SK-N-SH (cell line): ENCODE results near the gene SRMS. TPM values are rescaled to one million over a fixed set of nuclear protein-coding genes. Genes with fewer than 3 reads are reported as not detected.
"Not testable (repeated sequence)": the region's sequence is repeated elsewhere in the genome, so short reads cannot be mapped to it uniquely, and the experiment has no call there.

ENCODE experiments used
- CTCF ChIA-PET: fragments of 300-600, 350-600 bp; formaldehyde crosslinking; extraction: SDS; loops from one replicate; lab custom pipeline; 2021; lab: Yijun Ruan, JAX
- POLR2A ChIA-PET: fragments of 350-600 bp; sonication (Branson Sonifier 250); formaldehyde crosslinking; extraction: SDS; loops from one replicate; lab custom pipeline; 2020; ENCODE audit warnings: antibody characterized with exemption, inconsistent platforms; lab: Yijun Ruan, JAX
- DNase-seq: peaks from one replicate; pipeline ENCODE4 v3.0.0; 2012
- H2AFZ ChIP-seq: fragments of 200-600 bp; sonication (generic); 2 replicates; pipeline ENCODE4 v1.8.1; 2016; ENCODE audit warnings: antibody characterized with exemption, mild to moderate bottlenecking, low read depth
- H3F3A ChIP-seq: fragments of 200-600 bp; sonication (generic); replicated peaks from 2 replicates; pipeline ENCODE3; 2016; ENCODE audit warnings: antibody characterized with exemption, mild to moderate bottlenecking; ENCODE audit not compliant: insufficient read depth
- H3K27ac ChIP-seq, 2 experiments: fragments of 200-500 bp in 1 of 2; fragments of 200-600 bp in 1 of 2; sonication (Bioruptor generic) in 1 of 2; sonication (generic), shearing (Covaris generic) in 1 of 2; 2 replicates each; pipeline versions ENCODE4 v1.5.1 to v1.6.1; 2014 to 2016; ENCODE audit warnings: low read depth in 2 of 2, inconsistent platforms in 1 of 2, low read length in 1 of 2, mild to moderate bottlenecking in 1 of 2, mixed read lengths in 1 of 2
- H3K27me3 ChIP-seq: fragments of 200-600 bp; sonication (generic), shearing (Covaris generic); 2 replicates; pipeline ENCODE4 v1.6.1; 2016; ENCODE audit warnings: mixed run types; ENCODE audit not compliant: insufficient read depth
- H3K36me3 ChIP-seq, 2 experiments: fragments of 200-500 bp in 1 of 2; fragments of 200-600 bp in 1 of 2; sonication (Bioruptor generic) in 1 of 2; sonication (generic) in 1 of 2; replicated peaks in 1 of 2; 2 replicates each; pipeline versions ENCODE3 to v1.5.1; 2014 to 2016; ENCODE audit warnings: low read length in 1 of 2, mild to moderate bottlenecking in 1 of 2; ENCODE audit not compliant: insufficient read depth in 2 of 2, control insufficient read depth in 1 of 2
- H3K4me1 ChIP-seq, 2 experiments: fragments of 200-500 bp in 1 of 2; fragments of 200-600 bp in 1 of 2; sonication (Bioruptor generic) in 1 of 2; sonication (generic), shearing (Covaris generic) in 1 of 2; 2 replicates each; pipeline versions ENCODE4 v1.5.1 to v1.6.1; 2014 to 2016; ENCODE audit warnings: low read depth in 1 of 2, low read length in 1 of 2, mixed run types in 1 of 2; ENCODE audit not compliant: insufficient read depth in 2 of 2, control insufficient read depth in 1 of 2
- H3K4me2 ChIP-seq: fragments of 200-600 bp; sonication (generic), shearing (Covaris generic); 2 replicates; pipeline ENCODE4 v1.6.1; 2017; ENCODE audit warnings: mixed run types
- H3K4me3 ChIP-seq, 2 experiments: fragments of 200-500 bp in 1 of 2; fragments of 200-600 bp in 1 of 2; sonication (Bioruptor generic) in 1 of 2; sonication (generic), shearing (Covaris generic) in 1 of 2; 2 replicates each; pipeline versions ENCODE4 v1.5.1 to v1.8.1; 2014 to 2016; ENCODE audit warnings: low read depth in 2 of 2, inconsistent platforms in 1 of 2, low read length in 1 of 2, mild to moderate bottlenecking in 1 of 2, mixed read lengths in 1 of 2, moderate library complexity in 1 of 2
- H3K79me2 ChIP-seq: fragments of 200-600 bp; sonication (generic); 2 replicates; pipeline ENCODE4 v1.8.1; 2017; ENCODE audit warnings: mild to moderate bottlenecking; ENCODE audit not compliant: insufficient read depth
- H3K9ac ChIP-seq: fragments of 200-600 bp; sonication (generic); 2 replicates; pipeline ENCODE4 v1.6.1; 2017; ENCODE audit warnings: mixed run types
- H3K9me2 ChIP-seq: fragments of 200-600 bp; sonication (generic); 2 replicates; pipeline ENCODE4 v1.6.1; 2017; ENCODE audit warnings: mixed run types
- H3K9me3 ChIP-seq: fragments of 200-600 bp; sonication (generic); 2 replicates; pipeline ENCODE4 v1.6.1; 2017; ENCODE audit warnings: mixed run types, mild to moderate bottlenecking, moderate library complexity
- H4K20me1 ChIP-seq: fragments of 200-600 bp; sonication (generic); 2 replicates; pipeline ENCODE4 v1.6.1; 2017; ENCODE audit warnings: mild to moderate bottlenecking, mixed run types; ENCODE audit not compliant: insufficient read depth
- CHD2 ChIP-seq: fragments of 150-350 bp; IDR thresholded peaks from 2 replicates; pipeline ENCODE4 v1.6.1; 2018; ENCODE audit warnings: low read length; ENCODE audit not compliant: partially characterized antibody
- GATA2 ChIP-seq: sonication (generic); formaldehyde crosslinking; IDR thresholded peaks from 2 replicates; pipeline ENCODE4 v1.5.0; 2020; ENCODE audit warnings: mild to moderate bottlenecking, missing genetic modification reagents
- NRF1 ChIP-seq: IDR thresholded peaks from 2 replicates; pipeline ENCODE4 v1.6.1; 2012; ENCODE audit warnings: low read depth, mild to moderate bottlenecking, low read length
- PBX3 ChIP-seq: IDR thresholded peaks from 2 replicates; pipeline ENCODE4; 2012
- RFX5 ChIP-seq: IDR thresholded peaks from 2 replicates; pipeline ENCODE4 v1.6.1; 2012; ENCODE audit warnings: mild to moderate bottlenecking, improper control_type of control experiment, low read length
- SMC3 ChIP-seq: IDR thresholded peaks from 2 replicates; pipeline ENCODE4 v1.6.1; 2012; ENCODE audit warnings: low read depth, low read length, improper control_type of control experiment
- TCF12 ChIP-seq: IDR thresholded peaks from 2 replicates; pipeline ENCODE4 v1.4.0; 2012
- TEAD4 ChIP-seq: IDR thresholded peaks from 2 replicates; pipeline ENCODE4 v1.4.0; 2012; ENCODE audit warnings: mild to moderate bottlenecking, borderline replicate concordance; ENCODE audit not compliant: insufficient read depth
- USF1 ChIP-seq: IDR thresholded peaks from 2 replicates; pipeline ENCODE4 v1.4.0; 2012; ENCODE audit warnings: low read depth, borderline replicate concordance
- ZBTB33 ChIP-seq: IDR thresholded peaks from 2 replicates; pipeline ENCODE4 v1.4.0; 2012; ENCODE audit warnings: low read depth, borderline replicate concordance
- WGBS: methylation state at CpG from one replicate; pipeline ENCODE4 v1.1.6; 2017; ENCODE audit warnings: low lambda C conversion rate; 5-methylcytosine and 5-hydroxymethylcytosine counted together
- polyA plus RNA-seq, 3 experiments: library from polyadenylated mRNA; depleted of rRNA; stranded (reverse); fragments of >200 nt; gene quantifications; 2 replicates each; pipeline ENCODE4 v1.2.3, GENCODE V29; 2012
- TF ChIP-seq, protein P1 (sequence below): IDR thresholded peaks from 2 replicates; pipeline ENCODE4 v1.6.1; 2012; ENCODE audit warnings: mild to moderate bottlenecking, low read depth, low read length, moderate library complexity

The SRMS gene
- polyA plus RNA-seq, 1 of the 3 experiments (the other 2 are of a cell fraction): not detected

GRCh38 chr20:63572071-63572787, 24.7 kb upstream of the SRMS start:
- Histone ChIP-seq H3K36me3 (peaks cover 0 to 10% of the 10 kb centered on the region in 2 experiments), H3K27me3 (no peaks in the 10 kb centered on the region), H3K9ac (no peak overlapping the region), H3K27ac (no peak overlapping the region), H3K79me2 (peaks cover 8% of the 10 kb centered on the region; the same call in 1 of the 2 replicates), H3K9me3 (no peaks in the 10 kb centered on the region), H2AFZ (no peak overlapping the region), H3K4me1 (peaks cover 3 to 21% of the 10 kb centered on the region in 2 experiments; a peak in 2 of 4 replicates), H3K4me2 (no peak overlapping the region), H4K20me1 (no peaks in the 10 kb centered on the region), H3K4me3 (no peak overlapping the region), H3F3A (no peaks in the 10 kb centered on the region), H3K9me2 (no peaks in the 10 kb centered on the region)
- POLR2A ChIA-PET: no interaction called here
- CTCF ChIA-PET: interaction anchor here (1.1 kb wide), 2 partner anchors 33 to 35 kb away, joined by 3 to 6 read pairs; partner anchors contain the start of gene PTK6
- no CpG with 5 or more reads among the region's 48 CpGs for WGBS
- TF ChIP-seq CHD2: no peak
- no peak for TF ChIP-seq USF1
- no peak for TF ChIP-seq ZBTB33
- TF ChIP-seq, protein P1, sequence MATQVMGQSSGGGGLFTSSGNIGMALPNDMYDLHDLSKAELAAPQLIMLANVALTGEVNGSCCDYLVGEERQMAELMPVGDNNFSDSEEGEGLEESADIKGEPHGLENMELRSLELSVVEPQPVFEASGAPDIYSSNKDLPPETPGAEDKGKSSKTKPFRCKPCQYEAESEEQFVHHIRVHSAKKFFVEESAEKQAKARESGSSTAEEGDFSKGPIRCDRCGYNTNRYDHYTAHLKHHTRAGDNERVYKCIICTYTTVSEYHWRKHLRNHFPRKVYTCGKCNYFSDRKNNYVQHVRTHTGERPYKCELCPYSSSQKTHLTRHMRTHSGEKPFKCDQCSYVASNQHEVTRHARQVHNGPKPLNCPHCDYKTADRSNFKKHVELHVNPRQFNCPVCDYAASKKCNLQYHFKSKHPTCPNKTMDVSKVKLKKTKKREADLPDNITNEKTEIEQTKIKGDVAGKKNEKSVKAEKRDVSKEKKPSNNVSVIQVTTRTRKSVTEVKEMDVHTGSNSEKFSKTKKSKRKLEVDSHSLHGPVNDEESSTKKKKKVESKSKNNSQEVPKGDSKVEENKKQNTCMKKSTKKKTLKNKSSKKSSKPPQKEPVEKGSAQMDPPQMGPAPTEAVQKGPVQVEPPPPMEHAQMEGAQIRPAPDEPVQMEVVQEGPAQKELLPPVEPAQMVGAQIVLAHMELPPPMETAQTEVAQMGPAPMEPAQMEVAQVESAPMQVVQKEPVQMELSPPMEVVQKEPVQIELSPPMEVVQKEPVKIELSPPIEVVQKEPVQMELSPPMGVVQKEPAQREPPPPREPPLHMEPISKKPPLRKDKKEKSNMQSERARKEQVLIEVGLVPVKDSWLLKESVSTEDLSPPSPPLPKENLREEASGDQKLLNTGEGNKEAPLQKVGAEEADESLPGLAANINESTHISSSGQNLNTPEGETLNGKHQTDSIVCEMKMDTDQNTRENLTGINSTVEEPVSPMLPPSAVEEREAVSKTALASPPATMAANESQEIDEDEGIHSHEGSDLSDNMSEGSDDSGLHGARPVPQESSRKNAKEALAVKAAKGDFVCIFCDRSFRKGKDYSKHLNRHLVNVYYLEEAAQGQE: no peak
- no peak for TF ChIP-seq PBX3
- TF ChIP-seq TEAD4: no peak
- no peak for TF ChIP-seq TCF12
- TF ChIP-seq GATA2 (CRISPR knock-in tag): no peak
- no peak for TF ChIP-seq SMC3
- TF ChIP-seq NRF1: no peak
- TF ChIP-seq RFX5: no peak
- no peak for DNase-seq

- H3K79me2 ChIP-seq, H3K9ac ChIP-seq, H3K4me3 ChIP-seq, H3K9me3 ChIP-seq, H3K4me2 ChIP-seq, H3F3A ChIP-seq, H4K20me1 ChIP-seq, CTCF ChIA-PET, POLR2A ChIA-PET, H3K27me3 ChIP-seq, H3K9me2 ChIP-seq, H3K27ac ChIP-seq, H2AFZ ChIP-seq, DNase-seq: not testable (repeated sequence)
- 53% methylated on average over 2 of the region's 11 CpGs for WGBS
- Histone ChIP-seq H3K4me1 (peaks cover 3 to 15% of the 10 kb centered on the region in 2 experiments; a peak in 2 of 4 replicates), H3K36me3 (peaks cover 0 to 11% of the 10 kb centered on the region in 2 experiments)
Observed at GRCh38 chr20:63571087-63571478, 23.5 kb upstream of the SRMS start.
